NCI-H226 (cell line): ENCODE data around the gene ZNF431.
"Not testable (repeated sequence)": the region's sequence is repeated elsewhere in the genome, so short reads cannot be mapped to it uniquely, and the experiment has no call there.

Experiments used
- DNase-seq: peaks from one replicate; pipeline ENCODE4 v3.0.0-alpha.2; 2015

The ZNF431 gene

DNA sequence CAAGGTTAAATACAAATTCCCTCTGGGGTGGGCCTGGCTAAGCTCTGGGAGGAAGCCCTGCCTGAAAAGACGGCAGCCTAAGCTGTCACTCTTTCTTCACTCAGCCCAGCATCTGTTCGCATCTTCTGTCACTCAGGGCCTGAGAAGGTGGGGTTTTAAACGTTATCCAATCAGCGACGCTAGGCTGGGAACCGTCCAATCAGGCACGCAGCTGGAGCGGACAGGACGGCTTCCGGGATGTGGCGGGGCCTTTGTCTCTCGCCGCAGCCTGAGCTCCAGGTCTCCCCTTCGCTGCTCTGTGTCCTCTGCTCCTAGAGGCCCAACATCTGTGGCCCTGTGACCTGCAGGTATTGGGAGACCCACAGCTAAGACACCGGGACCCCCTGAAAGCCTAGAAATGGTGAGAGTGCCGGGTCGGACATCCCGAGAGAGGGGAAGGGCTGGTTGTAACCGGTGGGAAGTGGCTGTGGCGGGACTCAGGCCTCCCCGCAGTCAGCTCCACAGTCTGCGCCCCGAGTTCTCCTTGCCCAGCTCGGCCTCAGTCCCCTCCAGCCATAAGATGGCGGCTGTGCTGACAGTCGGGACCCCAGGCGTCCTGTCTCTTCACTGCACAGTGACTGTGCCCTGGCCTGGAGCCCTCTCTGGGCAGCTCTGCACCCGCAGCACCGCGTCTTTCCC, at the start of gene ZNF431:
ZNF431 (plus strand) TSS at position 254 of the 678 bp plus-strand sequence; CDS start at position 398, 144 bp downstream.
- peak; percentile 93 for DNase-seq

DNA sequence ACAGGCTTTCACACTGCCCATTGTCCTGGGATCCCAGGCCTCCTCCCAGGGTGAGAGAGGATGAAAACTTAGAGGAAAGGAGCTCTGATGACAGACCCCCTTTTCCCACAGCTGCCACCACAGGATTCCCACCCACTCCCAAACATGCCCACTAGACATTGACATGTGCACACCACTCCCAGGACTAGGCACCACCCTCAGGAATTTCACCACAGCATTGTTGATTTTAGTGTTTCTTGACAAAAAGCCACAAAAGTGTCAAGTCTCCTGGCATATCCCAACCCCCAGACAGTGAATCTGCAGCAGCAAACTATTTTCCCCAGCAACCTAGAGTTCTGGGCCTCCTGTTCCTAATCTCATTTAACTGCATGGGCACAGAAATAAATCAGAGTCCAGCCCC, 49.7 kb upstream of the ZNF431 start:
- no peak for DNase-seq

DNA sequence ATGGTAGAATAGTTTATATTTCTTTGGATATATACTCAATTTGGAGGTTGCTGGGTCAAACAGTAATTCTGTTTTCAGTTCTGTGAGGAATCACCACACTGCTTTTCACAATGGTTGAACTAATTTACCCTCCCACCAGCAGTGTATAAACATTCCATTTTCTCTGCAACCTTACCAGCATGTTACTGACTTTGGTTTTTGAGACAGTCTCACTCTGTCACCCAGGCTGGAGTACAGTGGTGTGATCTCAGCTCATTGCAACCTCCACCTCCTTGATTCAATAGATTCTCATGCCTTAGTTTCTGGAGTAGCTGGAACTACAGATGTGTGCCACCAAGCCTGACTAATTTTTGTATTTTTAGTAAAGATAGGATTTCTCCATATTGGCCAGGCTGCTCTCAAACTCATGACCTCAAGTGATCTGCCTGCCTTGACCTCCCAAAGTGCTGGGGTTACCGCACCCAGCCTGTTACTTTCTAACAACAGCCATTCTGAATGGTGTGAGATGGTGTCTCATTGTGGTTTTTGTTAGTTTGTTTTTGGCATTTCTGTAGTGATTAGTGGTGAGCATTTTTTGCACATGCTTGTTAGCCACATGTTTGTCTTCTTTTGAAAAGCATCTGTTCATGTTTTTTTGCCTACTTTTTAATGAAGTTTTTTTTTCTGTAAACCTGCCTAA, 47.4 kb upstream of the ZNF431 start:
- no peak for DNase-seq

DNA sequence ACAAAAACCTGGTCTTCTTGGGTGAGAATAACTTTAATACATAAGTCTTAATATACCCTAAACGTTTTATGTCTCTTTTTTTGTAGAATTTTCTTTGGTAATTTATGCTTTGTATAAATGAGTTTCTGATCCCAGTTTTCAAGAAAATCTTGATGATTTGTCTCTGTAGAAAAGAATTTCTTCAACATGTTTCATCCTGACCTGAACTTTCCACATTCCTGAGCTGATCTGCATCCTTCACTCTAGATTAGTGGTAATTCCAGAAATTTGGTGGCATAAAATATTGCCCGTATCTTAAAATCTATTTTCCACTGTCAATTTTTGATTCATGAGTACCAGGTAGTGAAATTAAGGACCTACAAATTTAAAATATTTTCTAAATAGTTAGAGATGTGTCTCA, 43.5 kb upstream of the ZNF431 start:
- DNase-seq = no peak

DNA sequence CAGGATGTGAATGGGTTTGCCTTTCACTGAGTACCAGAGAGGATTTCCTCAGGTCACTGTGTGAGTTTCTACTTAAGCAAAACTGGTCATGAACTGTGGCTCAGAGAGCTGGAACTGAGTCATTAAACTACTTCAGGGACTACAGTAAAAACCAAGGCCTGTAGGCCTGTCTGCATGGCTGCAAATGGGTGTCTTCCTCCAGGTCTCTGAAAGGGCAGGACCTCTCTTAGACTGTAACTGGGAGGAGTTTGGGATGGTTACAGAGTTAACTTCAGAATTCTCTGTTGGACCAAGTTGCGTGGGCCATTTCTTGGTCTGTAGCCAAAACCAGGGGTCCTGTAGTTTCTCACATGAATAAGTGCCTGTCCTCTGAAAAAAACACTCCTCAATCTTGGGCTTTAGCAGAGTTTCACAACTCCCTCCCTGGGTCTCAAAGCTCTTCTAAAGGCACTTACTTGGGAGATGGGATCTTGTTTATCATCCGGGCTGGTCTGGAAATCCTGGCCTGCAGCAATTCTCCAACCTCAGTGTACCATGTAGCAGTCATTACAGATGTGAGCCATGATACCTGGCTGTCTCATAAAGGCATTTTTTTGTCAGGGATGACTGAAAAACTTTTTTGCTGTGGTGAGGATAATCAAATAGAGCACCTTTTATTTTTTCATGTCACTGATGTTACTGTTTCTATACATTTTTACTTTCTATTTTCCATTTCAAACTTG, 40.2 kb upstream of the ZNF431 start:
- DNase-seq = no peak

DNA sequence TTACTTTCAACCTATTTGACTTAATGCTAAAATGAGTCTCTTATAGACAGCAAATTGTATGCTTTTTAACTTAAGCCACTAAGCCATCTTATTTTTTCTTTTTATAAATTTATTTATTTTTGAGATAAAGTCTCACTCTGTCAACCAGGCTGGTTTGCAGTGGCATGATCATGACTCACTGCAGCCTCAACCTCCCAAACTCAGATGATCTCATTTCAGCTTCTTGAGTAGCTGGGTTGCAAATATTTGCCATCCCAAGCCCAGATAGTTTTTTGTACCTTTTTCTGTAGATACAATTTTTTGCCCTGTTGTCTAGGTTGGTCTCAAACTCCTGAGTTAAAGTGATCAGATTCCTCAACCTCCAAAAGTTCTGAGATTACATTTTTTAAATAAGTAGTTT, 32.7 kb upstream of the ZNF431 start:
- peak; percentile 27 for DNase-seq

DNA sequence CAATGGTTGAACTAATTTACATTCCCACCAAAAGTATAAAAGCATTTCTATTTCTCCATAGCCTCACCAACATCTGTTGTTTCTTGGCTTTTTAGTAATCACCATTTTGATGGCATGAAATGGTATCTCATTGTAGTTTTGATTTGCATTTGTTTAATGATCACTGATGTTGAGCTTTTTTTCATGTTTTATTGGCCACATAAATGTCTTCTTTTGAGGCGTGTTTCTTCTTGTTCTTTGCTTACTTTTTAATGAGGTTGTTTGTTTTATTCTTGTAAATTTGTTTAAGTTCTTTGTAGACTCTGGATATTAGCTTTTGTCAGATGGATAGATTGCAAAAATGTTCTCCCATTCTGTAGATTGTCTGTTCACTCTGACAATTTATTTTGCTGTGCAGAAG, 31.7 kb upstream of the ZNF431 start:
- DNase-seq = no peak

DNA sequence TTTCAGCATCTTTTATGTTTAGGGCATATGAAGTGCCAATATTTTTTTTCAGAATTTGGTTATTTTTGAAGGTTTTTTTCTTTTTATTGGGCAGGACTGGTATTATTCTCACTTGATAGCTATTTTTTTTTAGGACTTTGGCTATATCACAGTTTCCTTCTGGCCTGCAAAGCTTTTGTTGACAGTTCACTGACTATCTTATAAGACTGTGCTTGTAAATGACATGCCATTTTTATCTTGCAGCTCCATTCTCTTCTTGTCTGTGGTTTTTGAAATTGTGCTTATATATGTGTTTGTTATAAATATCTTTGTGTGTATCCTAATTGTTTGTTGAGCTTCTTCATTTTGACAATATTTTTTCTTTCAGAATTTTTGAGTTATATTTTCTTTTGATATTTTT, 26.4 kb upstream of the ZNF431 start:
- DNase-seq = no peak

DNA sequence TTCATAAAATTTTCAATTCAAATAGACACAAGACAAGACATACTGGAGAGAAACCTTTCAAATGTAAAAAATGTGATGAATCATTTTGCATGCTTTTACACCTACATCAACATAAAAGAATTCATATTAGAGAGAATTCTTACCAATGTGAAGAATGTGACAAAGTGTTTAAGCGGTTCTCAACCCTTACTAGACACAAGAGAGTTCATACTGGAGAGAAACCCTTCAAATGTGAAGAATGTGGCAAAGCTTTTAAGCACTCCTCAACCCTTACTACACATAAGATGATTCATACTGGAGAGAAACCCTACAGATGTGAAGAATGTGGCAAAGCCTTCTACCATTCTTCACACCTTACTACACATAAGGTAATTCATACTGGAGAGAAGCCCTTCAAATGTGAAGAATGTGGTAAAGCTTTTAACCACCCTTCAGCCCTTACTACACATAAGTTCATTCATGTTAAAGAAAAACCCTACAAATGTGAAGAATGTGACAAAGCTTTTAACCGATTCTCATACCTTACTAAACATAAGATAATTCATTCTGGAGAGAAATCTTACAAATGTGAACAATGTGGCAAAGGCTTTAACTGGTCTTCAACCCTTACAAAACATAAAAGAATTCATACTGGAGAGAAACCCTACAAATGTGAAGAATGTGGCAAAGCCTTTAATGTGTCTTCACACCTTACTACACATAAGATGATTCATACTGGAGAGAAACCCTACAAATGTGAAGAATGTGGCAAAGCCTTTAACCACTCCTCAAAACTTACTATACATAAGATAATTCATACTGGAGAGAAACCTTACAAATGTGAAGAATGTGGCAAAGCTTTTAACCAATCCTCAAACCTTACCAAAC, 24.6 kb upstream of the ZNF431 start:
- peak; percentile 57 for DNase-seq

DNA sequence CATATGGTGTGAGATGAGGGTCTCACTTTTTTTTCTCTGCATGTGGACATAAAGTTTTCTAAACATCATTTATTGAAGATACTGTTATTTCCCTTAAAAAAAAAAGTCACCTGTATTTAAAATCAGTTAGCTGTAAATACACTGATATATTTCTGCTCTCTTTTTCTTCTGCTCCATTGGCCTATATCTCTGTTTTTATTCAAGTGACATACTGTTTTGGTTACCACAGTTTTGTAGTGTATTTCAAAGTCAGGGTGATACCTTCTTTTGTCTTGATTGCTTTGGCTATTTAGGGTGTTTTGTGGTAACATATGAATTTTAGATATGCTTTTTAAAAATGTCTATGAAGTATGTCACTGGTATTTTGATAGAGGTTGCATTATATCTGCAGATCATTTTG, 15.8 kb upstream of the ZNF431 start:
- DNase-seq = no peak

DNA sequence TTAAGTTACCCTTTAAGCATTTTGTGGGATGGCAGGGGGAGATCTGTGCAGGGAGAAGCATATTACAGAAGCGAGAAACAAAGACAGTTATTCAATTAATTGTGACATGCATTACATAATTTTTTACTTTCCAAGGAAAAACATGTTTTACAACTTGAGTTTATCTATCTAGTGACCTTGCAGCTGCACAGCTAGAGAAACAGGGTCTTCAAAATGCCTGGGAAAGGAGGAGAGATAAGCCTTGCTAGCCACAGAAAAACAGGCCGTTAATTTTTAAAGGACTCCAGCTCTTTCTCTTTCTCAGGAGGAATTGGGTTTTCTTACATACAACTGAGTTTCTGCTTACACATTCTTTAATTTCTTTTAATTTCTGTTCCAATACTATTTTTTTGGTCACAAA, 14.8 kb upstream of the ZNF431 start:
- no peak for DNase-seq

DNA sequence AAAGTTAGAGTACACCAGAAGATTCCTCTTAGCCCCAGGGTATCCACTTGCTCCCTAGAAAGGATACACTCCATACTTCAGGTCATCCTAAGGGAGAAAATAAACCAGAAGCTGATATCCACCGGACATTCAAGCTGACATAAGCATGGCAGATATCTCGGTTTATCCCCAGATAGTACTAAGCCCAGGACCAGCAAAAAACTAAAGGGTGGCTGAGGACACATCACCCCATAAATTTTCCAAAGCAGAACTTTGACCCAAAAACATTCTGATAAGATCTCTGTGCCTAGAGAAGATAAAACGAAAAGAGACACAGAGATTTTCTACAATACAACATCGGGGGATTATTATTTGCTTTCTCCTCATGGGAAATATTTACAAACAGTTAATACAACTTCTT, 13.9 kb upstream of the ZNF431 start:
- DNase-seq = no peak

DNA sequence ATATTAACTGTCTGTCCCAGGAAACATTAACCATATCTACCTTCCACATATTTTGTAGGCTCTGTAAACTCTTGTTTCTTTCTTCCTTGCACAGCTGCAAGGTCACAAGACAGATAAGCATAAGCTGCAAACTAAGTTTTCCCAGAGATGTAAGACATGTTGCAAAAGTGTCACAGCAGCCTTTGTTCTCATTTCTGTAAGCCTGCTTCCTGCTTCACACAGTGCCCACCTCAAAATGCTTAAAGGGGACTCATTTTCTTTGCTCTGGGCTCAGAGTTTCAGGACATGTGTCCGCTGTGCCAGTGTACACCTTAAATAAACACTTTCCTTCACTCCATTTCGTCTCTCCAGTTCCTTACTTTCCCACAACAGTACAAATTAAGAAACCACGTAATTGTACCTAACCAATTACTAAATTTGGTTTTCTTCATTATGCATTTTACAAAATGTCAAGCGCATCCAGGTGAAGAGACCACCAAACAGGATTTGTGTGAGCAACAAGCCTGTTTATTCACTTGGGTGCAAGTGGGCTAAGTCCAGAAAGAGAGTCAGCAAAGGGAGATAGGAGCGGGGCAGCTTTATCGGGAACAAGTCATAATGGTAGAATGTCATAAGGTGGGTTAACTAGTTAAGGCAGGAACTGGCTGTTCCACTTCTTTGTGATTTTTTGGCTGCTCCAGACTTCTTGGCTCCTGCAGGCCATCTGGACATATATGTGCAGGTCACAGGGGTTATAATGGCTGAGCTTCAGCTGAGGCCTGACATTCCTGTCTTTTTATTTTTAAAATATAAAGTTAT, 12.7 kb upstream of the ZNF431 start:
- DNase-seq = no peak

DNA sequence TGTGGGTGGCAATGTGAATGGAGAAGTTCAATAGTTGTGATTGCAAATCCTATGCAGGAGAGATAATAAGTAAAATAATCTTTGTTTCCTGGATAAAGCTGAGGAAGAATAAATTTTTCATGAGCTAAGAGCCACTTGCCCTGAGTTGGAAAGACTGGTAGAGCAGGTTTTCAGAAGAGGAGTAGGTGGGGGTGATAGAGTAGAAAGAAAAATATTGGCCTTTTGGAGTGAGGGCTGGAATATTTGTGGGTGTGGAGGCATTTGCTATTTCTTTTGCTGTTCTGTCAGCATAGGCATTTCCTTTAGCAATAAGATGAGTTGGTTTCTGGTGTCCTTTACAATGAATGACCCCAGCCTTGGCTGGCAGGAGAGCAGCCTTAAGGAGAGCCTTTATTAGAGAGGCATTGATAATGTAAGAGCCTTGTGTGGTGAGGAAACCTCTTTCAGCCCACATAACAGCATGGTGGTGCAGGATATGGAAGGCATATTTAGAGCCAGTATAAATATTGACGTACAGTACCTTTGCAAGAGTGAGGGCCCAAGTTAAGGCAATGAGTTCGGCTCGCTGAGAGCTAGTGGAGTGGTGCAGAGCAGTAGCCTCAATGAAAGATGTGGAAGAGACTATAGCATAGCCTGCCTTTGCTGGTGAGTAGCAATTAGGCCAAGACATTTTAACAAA, 11.6 kb upstream of the ZNF431 start:
- DNase-seq = no peak

DNA sequence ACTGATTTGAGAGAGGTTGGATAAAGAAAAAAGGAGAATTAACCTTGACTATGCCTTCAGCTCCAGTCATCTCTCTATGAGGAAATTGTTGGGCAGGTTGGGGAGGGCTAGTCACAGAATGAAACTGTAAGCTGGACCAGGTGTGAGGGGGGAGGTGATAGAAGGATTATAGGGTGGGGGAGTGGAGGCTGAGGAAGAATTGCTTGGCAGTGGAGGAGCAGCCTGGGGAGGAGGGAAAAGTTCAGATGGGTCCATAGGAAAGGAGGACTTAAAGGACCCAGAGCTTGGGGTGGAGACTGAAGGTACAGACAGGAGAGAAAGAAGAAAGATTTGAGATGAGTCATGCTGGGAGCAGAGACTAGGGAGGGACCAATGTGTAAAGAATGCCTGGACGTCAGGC, 8.2 kb upstream of the ZNF431 start:
- DNase-seq = peak; percentile 4

DNA sequence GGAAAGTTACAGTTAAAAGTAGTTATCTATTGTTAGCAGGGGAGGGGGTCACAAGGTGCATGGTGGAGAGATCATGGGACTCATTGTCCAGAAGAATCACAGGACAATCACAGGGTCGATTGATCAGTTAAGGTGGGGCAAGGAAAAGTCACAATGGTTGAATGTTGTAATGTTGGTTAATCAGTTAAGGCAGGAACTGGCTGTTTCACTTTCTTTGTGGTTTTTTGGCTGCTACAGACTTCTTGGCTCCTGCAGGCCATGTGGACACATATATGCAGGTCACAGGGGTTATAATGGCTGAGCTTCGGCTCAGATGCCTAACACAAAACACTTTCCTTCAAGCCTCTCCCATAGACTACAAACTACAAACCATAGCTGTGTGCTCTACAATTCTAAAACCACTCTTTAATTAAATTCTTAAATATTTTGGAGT, 6.9 kb upstream of the ZNF431 start:
- DNase-seq = no peak

DNA sequence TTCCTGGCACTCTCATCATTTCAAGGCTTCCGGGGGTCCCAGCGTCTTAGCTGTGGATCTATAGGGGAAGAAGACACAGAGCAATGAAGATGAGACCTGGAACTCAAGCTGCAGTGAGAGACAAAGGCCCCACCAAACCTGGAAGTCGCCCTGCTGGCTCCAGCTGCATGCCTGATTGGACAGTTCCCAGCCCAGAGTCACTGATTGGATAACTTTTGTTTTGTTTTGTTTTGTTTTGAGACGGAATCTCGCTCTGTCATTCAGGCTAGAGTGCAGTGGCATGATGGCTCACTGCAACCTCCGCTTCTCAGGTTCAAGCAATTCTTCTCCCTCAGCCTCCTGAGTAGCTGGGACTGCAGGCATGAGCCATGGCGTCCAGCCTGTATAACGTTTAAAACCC, 6.4 kb upstream of the ZNF431 start:
- no peak for DNase-seq

DNA sequence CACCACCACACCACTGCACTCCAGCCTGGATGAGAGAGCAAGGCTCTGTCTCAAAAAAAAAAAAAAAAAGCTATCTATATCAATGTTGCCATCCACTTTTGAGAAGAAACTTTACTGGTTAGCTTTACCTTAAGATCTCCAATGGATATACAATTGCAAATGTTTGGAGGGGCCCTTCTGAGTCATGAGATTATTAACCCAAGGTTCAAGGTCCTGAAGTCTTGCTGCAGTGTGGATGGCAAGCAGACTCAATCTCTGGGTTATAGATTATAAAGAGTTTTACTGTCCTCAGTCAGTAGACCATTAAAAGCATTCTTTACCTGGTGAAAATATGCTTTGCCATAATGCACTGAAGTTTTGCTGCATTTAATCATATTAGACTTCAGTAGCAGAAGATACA, 3.7 kb upstream of the ZNF431 start:
- no peak for DNase-seq

DNA sequence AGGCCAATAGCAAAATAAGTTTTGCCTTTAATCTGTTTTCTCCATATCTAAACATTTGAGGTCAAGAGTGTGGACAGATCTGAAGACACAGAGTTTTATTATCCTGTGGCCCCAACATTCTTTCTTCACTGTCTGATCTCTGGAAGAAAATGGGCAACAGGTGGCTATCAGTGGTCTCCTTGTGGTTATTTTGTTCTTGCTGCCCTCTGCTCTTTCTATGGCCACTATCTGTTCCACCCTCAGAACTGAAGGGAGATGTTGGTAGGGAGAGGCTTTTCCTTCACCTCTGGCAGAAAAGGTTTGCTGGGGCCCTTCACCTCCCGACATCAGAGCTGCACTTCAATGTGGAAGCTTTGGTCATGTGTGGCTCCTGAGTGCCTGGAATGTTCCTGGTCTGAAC, 834 bp upstream of the ZNF431 start:
- not testable (repeated sequence) for DNase-seq

DNA sequence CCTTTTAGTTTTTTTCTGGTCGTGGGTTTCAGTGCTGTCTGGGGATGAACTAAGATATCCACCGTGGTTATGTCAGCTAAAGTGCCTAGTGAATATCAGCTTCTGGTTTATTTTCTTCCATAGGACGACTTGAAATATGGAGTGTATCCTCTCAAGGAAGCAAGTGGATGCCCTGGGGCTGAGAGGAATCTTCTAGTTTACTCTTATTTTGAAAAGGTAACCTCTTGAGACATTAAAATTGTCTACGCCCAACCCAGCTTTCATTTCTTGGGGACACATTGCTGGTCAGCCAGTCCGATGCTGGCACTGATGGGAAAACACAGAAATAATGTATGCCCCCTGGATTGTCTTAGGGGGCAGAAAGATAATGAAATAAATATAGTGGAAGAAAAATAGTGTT, 1.6 kb downstream of the ZNF431 start:
- no peak for DNase-seq

DNA sequence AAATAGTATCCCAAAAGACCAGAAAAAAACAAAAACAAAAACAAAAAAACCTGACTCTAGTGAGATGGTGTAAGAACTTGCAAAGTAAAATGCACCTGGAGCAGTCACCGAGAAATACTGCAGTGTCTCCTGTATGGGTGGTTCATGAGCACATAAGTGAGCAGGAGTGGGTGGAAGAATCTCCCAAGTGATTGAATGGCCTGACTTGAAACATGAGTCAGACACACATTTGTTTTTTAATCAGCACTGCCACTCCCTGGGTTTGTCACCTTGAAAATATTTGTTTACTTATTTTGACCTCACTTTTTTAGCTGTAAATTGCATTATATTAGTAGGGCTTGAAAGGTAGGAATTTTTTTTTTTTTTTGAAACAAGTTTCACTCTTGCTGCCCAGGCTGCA, 2.0 kb downstream of the ZNF431 start:
- DNase-seq = no peak

DNA sequence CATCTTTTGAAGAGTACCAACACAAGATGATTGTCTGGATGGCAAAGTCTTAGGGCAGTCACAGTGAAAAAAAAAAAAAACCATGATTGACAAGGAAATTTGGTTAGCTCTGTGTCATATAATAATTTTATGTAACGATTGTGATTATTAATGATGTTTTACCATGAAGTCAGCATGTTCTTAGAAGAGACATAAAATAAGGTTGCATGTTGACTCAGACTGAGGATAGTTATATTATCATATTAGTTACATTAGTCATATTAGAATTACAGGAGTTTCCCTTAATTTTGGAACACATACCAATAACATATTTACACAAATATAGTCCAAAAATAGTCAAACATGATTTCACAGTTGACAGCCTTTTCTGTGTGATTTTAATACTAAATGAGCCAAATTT, 5.7 kb downstream of the ZNF431 start:
- DNase-seq = no peak
